H1 (cell line): ENCODE data around the gene TMEM144. TPM values are rescaled to one million over a fixed set of nuclear protein-coding genes. Genes with fewer than 3 reads are reported as not detected.

Experiments used
- BCL11A ChIP-seq, 2 experiments: IDR thresholded peaks; one replicate each; pipeline ENCODE4 v1.6.1; 2011; ENCODE audit warnings: low read depth in 2 of 2, low read length in 2 of 2, mild to moderate bottlenecking in 2 of 2
- EZH2 ChIP-seq: fragments of 200-600 bp; sonication (generic); IDR thresholded peaks from 2 replicates; pipeline ENCODE4 v1.7.1; 2012; ENCODE audit warnings: low read depth, mild to moderate bottlenecking, moderate library complexity, low read length, inconsistent platforms; ENCODE audit not compliant: severe bottlenecking
- KDM4A ChIP-seq: IDR thresholded peaks from one replicate; pipeline ENCODE4 v1.7.1; 2012; ENCODE audit warnings: low read depth, mild to moderate bottlenecking, moderate library complexity, low read length, inconsistent platforms; ENCODE audit not compliant: severe bottlenecking
- POLR2AphosphoS5 ChIP-seq: IDR thresholded peaks from 2 replicates; pipeline ENCODE4 v1.6.1; 2011; ENCODE audit warnings: low read depth, low read length
- polyA plus RNA-seq, 7 experiments: library from polyadenylated mRNA; depleted of rRNA in 3 of 7; stranded (reverse) in 5 of 7; unstranded in 2 of 7; fragments of >200 nt in 5 of 7; fragments of 200-250 nt in 2 of 7; gene quantifications; 1 replicate in 5 of 7; 2 replicates in 1 of 7; 4 replicates in 1 of 7; pipeline versions ENCODE4 v1.2.1 to v1.2.3, GENCODE V29; 2011 to 2013; ENCODE audit warnings: missing spikeins in 2 of 7, mixed read lengths in 2 of 7
- total RNA-seq: library from RNA; stranded (reverse); fragmentation: NEBNext Ultra II Directional; extraction: Animal tissue kit (Norgen Biotek cat#: 25700); gene quantifications from 2 replicates; pipeline ENCODE4 v1.2.1, GENCODE V29; 2021

TMEM144 gene
- total and polyA plus RNA-seq, 2 of the 8 experiments (the other 6 are each of a cell fraction or from before 2014, with no cell fraction given), result 1.9 to 2.6 TPM

GRCh38 chr4:158169931-158170690 lies 40.2 kb upstream of the TMEM144 start (continued):
- no peak for TF ChIP-seq EZH2
- TF ChIP-seq BCL11A (IDR thresholded peaks at IDR 0.05; ENCODE audit: low read depth in 2 of 2, low read length in 2 of 2), result no peak
- no peak for TF ChIP-seq KDM4A
- no peak for TF ChIP-seq POLR2AphosphoS5
